BLaER1 treated with 17β-estradiol and CSF1 and Interleukin-3, amounts not matched to agents 10 nM and 100 nM (cell line): ENCODE results near the gene TAPBPL.
"Not testable (repeated sequence)": the region's sequence is repeated elsewhere in the genome, so short reads cannot be mapped to it uniquely, and the experiment has no call there.

ENCODE experiments used
- H3K27ac ChIP-seq, 11 experiments: shearing (Covaris generic); formaldehyde crosslinking; 2 replicates each; pipeline ENCODE4 v1.8.1; 2022
- H3K27me3 ChIP-seq, 11 experiments: shearing (Covaris generic); formaldehyde crosslinking; 2 replicates each; pipeline ENCODE4 v1.8.1; 2022
- H3K36me3 ChIP-seq, 11 experiments: shearing (Covaris generic); formaldehyde crosslinking; 2 replicates each; pipeline ENCODE4 v1.8.1; 2022
- H3K4me1 ChIP-seq, 10 experiments: shearing (Covaris generic); formaldehyde crosslinking; 2 replicates each; pipeline ENCODE4 v1.8.1; 2022
- H3K4me2 ChIP-seq, 11 experiments: shearing (Covaris generic); formaldehyde crosslinking; 2 replicates each; pipeline ENCODE4 v1.8.1; 2022
- H3K4me3 ChIP-seq, 10 experiments: shearing (Covaris generic); formaldehyde crosslinking; 2 replicates each; pipeline ENCODE4 v1.8.1; 2022
- H3K9ac ChIP-seq, 11 experiments: shearing (Covaris generic); formaldehyde crosslinking; 2 replicates each; pipeline ENCODE4 v1.8.1; 2022
- H3K9me3 ChIP-seq, 11 experiments: shearing (Covaris generic); formaldehyde crosslinking; replicated peaks in 1 of 11; 2 replicates each; pipeline ENCODE4 v1.8.1; 2022
- H4K20me1 ChIP-seq, 11 experiments: shearing (Covaris generic); formaldehyde crosslinking; 2 replicates each; pipeline ENCODE4 v1.8.1; 2022
- Cebpa-rat ChIP-seq, 11 experiments: shearing (Covaris generic); IDR thresholded peaks; 2 replicates each; pipeline ENCODE4 v1.8.1; 2022

TAPBPL gene

GRCh38 chr12:6469609-6470374 is 17.9 kb downstream of the TAPBPL start:
- H3K27me3 ChIP-seq: no peaks in the 10 kb centered on the region

GRCh38 chr12:6470375-6471163 is 18.7 kb downstream of the TAPBPL start, which contains the start of gene VAMP1:
VAMP1 (minus strand) TSS chr12:6470677; CDS start chr12:6470531, 146 bp downstream.
- H4K20me1 ChIP-seq: peaks cover 0 to 21% (median 3%) of the 10 kb centered on the region in 11 experiments; a peak in 5 of 22 replicates
- H3K27me3 ChIP-seq: no peaks in the 10 kb centered on the region
- TF ChIP-seq Cebpa-rat (IDR thresholded peaks at IDR 0.05): peak in 4 of 11 experiments; percentile 35 to 68 (median 56); a peak in 4 of 22 replicates
- peak within 1 kb of the TSS; percentile 87 to 100 (median 96) for H3K4me2 ChIP-seq
- H3K4me3 ChIP-seq: peak within 1 kb of the TSS; percentile 80 to 88 (median 83)
- H3K9me3 ChIP-seq: peaks cover 10 to 41% (median 31%) of the 10 kb centered on the region in 11 experiments; a peak in 21 of 22 replicates
- peaks cover 15 to 37% (median 33%) of the 10 kb centered on the region in 11 experiments for H3K36me3 ChIP-seq
- H3K9ac ChIP-seq: peak within 1 kb of the TSS; percentile 85 to 95 (median 89)
- peaks cover 50 to 56% (median 51%) of the 10 kb centered on the region in 10 experiments for H3K4me1 ChIP-seq
- peak within 1 kb of the TSS; percentile 52 to 91 (median 87); a peak in 21 of 22 replicates for H3K27ac ChIP-seq

More at GRCh38 chr12:6469609-6470374, 17.9 kb downstream of the TAPBPL start:
- Histone ChIP-seq H3K9me3 (peaks cover 10 to 35% (median 30%) of the 10 kb centered on the region in 11 experiments; a peak in 21 of 22 replicates), H3K4me1 (peaks cover 56 to 61% (median 58%) of the 10 kb centered on the region in 10 experiments), H3K4me3 (peak overlapping the region; percentile 80 to 88 (median 83)), H3K4me2 (peak overlapping the region; percentile 87 to 100 (median 96)), H3K36me3 (peaks cover 18 to 44% (median 38%) of the 10 kb centered on the region in 11 experiments), H4K20me1 (peaks cover 0 to 21% (median 3%) of the 10 kb centered on the region in 11 experiments; a peak in 5 of 22 replicates), H3K27ac (peak overlapping the region; percentile 52 to 91 (median 87); a peak in 21 of 22 replicates), H3K9ac (peak overlapping the region; percentile 85 to 95 (median 89))
- TF ChIP-seq Cebpa-rat (IDR thresholded peaks at IDR 0.05): no peak

DNA sequence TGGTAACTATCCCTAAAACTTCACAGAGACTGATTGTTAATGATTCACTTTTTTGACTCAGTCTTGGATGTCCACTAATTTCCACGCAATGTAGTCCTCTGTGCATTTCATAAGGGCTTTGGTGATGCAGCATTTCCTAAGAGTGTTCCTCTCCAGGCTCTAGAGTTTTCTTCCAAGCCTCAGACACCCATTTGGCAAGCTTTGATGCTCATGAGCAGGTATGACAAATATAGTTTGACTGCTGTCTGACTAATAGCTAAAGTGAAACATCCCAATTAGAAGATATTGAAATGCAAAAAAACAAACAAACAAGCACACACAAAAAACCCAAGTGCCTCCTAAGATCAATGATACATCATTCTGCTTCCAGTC is 20.1 kb downstream of the TAPBPL start:
- Histone ChIP-seq H3K4me2 (peak overlapping the region in 4 of 11 experiments; percentile 87 to 100 (median 95); a peak in 5 of 22 replicates), H3K9ac (no peak overlapping the region), H4K20me1 (peaks cover 0 to 9% (median 0%) of the 10 kb centered on the region in 11 experiments; a peak in 3 of 22 replicates), H3K4me1 (peaks cover 36 to 43% (median 38%) of the 10 kb centered on the region in 10 experiments), H3K27me3 (no peaks in the 10 kb centered on the region), H3K9me3 (peaks cover 10 to 47% (median 38%) of the 10 kb centered on the region in 11 experiments; a peak in 21 of 22 replicates), H3K27ac (peak overlapping the region in 2 of 11 experiments; percentile 88 to 91; a peak in 4 of 22 replicates), H3K36me3 (peaks cover 7 to 23% (median 19%) of the 10 kb centered on the region in 11 experiments; a peak in 21 of 22 replicates), H3K4me3 (no peak overlapping the region)
- TF ChIP-seq Cebpa-rat (IDR thresholded peaks at IDR 0.05): no peak

- Histone ChIP-seq H3K27me3 (no peaks in the 10 kb centered on the region), H4K20me1 (peaks cover 0 to 9% (median 0%) of the 10 kb centered on the region in 11 experiments; a peak in 3 of 22 replicates), H3K4me3 (no peak overlapping the region), H3K4me2 (no peak overlapping the region), H3K27ac (no peak overlapping the region), H3K36me3 (peaks cover 5 to 18% (median 15%) of the 10 kb centered on the region in 11 experiments; a peak in 21 of 22 replicates), H3K9ac (no peak overlapping the region), H3K4me1 (peaks cover 32 to 38% (median 34%) of the 10 kb centered on the region in 10 experiments), H3K9me3 (peaks cover 7 to 47% (median 38%) of the 10 kb centered on the region in 11 experiments; a peak in 21 of 22 replicates)
- no peak for TF ChIP-seq Cebpa-rat (IDR thresholded peaks at IDR 0.05)
Observed at GRCh38 chr12:6472491-6472890, 20.6 kb downstream of the TAPBPL start.

DNA sequence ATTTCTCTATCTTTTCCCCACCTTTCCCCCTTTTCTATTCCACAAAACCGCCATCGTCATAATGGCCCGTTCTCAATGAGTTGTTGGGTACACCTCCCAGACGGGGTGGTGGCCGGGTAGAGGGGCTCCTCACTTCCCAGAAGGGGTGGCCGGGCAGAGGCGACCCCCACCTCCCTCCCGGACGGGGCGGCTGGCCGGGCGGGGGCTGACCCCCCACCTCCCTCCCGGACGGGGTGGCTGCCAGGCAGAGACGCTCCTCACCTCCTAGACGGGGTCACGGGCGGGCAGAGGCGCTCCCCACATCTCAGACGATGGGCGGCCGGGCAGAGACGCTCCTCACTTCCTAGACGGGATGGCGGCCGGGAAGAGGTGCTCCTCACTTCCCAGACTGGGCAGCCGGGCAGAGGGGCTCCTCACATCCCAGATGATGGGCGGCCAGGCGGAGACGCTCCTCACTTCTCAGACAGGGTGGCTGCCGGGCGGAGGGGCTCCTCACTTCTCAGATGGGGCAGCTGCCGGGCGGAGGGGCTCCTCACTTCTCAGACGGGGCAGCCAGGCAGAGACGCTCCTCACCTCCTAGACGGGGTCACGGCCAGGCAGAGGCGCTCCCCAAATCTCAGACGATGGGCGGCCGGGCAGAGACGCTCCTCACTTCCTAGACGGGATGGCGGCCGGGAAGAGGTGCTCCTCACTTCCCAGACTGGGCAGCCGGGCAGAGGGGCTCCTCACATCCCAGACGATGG is 23.6 kb downstream of the TAPBPL start:
- H3K4me2 ChIP-seq, H3K27ac ChIP-seq, H4K20me1 ChIP-seq, H3K4me3 ChIP-seq, H3K27me3 ChIP-seq, H3K9ac ChIP-seq, H3K36me3 ChIP-seq: not testable (repeated sequence)
- Histone ChIP-seq H3K4me1 (peaks cover 8 to 16% (median 11%) of the 10 kb centered on the region in 10 experiments), H3K9me3 (peaks cover 0 to 39% (median 27%) of the 10 kb centered on the region in 11 experiments; a peak in 18 of 22 replicates)

DNA sequence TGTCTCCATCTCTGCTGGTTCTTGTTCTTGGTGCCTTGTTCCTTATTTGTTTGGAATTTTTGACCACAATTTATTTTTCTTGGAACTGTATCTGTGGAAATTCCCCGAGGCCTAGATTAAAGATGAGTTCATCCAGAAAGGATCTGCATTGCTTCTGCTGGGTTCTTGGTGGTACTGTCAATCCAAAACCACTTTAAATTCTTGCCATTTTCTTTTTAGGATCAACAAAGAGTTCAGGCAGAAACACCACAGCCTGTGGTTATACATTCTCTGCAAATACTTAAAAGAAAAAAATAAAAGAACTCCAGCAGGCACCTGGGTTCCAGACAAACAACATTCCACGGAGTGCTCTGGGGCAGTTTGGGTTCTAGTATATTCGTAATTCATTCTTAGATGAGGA is 24.6 kb downstream of the TAPBPL start:
- Histone ChIP-seq H3K27me3 (no peaks in the 10 kb centered on the region), H3K27ac (no peak overlapping the region), H3K4me3 (no peak overlapping the region), H3K9ac (no peak overlapping the region), H3K36me3 (no peaks in the 10 kb centered on the region), H3K4me2 (peak overlapping the region in 2 of 11 experiments; percentile 12 to 33; a peak in 3 of 22 replicates), H4K20me1 (no peaks in the 10 kb centered on the region), H3K4me1 (peaks cover 2 to 11% (median 6%) of the 10 kb centered on the region in 10 experiments), H3K9me3 (peaks cover 0 to 39% (median 27%) of the 10 kb centered on the region in 11 experiments; a peak in 18 of 22 replicates)
- TF ChIP-seq Cebpa-rat (IDR thresholded peaks at IDR 0.05): no peak

DNA sequence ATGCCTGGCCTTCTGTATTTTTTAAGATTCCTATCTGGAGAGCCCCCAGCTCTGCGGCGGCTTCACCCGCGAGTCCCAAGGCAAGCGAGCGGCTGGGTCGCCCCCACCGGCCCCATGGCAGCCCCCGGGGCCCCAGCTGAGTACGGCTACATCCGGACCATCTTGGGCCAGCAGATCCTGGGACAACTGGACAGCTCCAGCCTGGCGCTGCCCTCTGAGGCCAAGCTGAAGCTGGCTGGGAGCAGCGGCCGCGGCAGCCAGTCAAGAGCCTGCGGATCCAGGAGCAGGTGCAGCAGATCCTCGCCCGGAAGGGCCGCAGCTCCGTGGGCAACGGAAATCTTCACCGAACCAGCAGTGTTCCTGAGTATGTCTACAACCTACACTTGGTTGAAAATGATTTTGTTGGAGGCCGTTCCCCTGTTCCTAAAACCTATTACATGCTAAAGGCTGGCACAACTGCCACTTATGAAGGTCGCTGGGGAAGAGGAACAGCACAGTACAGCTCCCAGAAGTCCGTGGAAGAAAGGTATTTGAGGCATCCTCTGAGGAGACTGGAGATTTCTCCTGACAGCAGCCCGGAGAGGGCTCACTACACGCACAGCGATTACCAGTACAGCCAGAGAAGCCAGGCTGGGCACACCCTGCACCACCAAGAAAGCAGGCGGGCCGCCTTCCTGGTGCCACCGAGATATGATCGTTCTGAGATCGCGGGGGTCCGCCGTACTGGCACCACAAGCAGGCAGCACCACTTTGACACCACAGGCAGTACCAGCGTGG is 25.9 kb downstream of the TAPBPL start:
- not testable (repeated sequence) for H3K27me3 ChIP-seq, H3K4me1 ChIP-seq, H4K20me1 ChIP-seq, H3K9ac ChIP-seq, H3K4me3 ChIP-seq, H3K4me2 ChIP-seq, H3K36me3 ChIP-seq, H3K27ac ChIP-seq
- H3K9me3 ChIP-seq: peaks cover 0 to 39% (median 27%) of the 10 kb centered on the region in 11 experiments; a peak in 18 of 22 replicates
